Measurements from ENCODE around the gene SRC.

- TF ChIP-seq CTCF (IDR thresholded peaks at IDR 0.05) (no peak), POLR2A (IDR thresholded peaks at IDR 0.05) (no peak)
Observed at GRCh38 chr20:37419307-37419706, 73.4 kb downstream of the SRC start.
